Activated CD8-positive, alpha-beta memory T cell treated with anti-CD3 and anti-CD28 coated beads for 48 hours (primary cell): ENCODE data around the gene TARBP2.

Experiments used
- DNase-seq, 3 experiments: peaks; one replicate each; pipeline ENCODE4 v3.0.0-alpha.2; 2020; ENCODE audit warnings: low read depth in 2 of 3, low spot score in 2 of 3

The TARBP2 gene

DNA sequence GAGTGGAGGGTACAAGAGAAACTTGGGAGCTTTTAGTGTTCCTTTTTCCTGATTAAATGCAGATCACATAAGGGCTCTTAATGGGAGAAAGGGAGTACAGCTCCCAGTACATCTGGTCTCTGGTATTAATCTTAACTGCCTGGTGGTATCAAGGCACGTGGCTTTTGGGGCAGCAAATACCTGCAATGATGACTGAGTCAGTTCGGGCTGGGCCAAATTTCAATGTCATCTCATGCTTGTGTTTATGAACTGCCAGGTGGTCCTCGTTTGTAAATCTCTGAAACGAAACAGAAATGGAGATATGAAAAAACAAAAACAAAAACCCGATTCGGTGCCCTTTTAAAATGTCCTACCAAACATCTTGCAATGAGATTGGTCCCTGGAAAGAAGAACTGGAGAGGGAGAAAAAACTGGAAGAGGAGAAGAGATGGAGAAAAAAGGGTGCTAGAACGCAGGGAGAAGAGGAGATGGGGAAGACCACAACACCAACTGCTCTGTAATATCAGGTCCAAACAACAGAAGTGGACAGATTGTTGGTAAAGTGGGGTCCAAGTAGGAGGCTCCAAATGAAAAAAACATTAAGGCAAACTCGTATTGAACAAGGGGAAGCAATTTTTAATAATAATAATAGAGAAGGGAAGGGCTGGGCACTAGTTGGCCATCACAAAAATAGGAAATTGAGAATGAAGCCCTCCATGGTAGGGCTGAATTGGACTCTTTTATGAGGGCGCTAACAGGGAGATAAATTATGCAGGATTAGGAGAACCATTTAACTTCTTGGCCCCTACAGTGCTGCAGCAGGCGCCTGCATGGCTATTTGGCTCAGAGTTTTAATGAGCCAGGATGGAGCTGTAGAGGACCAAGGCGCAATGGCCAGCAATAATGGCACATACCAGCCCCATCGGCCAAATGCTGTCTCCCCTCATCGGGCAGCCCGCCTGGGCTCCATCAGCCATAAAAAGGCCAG lies 51.6 kb downstream of the TARBP2 start:
- no peak for DNase-seq
